SK-MEL-5 (cell line): ENCODE measurements around the gene DTNB. TPM values are rescaled to one million over a fixed set of nuclear protein-coding genes. Genes with fewer than 3 reads are reported as not detected.
A peak's percentile ranks its signal among the peaks of the same experiment; 100 is the strongest.
"Not testable (repeated sequence)": the region's sequence is repeated elsewhere in the genome, so short reads cannot be mapped to it uniquely, and the experiment has no call there.

ENCODE experiments used
- DNase-seq: peaks from one replicate; pipeline ENCODE4 v3.0.0-alpha.2; 2016; ENCODE audit warnings: low read depth, low spot score
- in situ Hi-C: cut with HindIII; loops from 2 replicates; pipeline ENCODE4 v1.10.0; 2016; ENCODE audit warnings: low sequenced_read_pairs, high pct_unique_total_duplicates, low pct_unique_long_range_greater_than_20kb
- total RNA-seq: library from RNA; depleted of rRNA; stranded (reverse); fragments of >200 nt; shearing (Covaris generic); gene quantifications from 2 replicates; pipeline ENCODE4 v1.2.3, GENCODE V29; 2014

DTNB gene
- total RNA-seq, 1 experiment from 2014 or later = 19.9 TPM

DNA sequence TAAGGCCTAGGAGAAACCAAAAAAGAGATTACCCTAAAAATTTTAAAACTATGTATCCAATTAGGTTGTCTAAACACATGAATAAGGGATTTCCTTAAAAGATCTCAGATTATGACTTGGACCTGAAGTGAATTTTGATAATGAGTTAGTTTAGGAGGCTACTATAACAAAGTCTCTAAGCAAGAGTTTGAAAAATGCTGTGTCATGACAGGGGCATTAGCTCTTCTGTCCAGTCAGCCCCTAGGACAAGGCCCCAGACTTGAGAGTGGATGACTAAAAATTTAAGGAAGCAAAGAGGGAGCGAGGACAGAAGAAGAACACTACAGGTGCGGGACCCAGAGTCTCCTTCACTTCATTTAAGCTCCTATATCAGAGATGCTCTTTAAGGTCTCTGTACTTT is 135.9 kb downstream of the DTNB start:
- in situ Hi-C loops = no loop called here
- DNase-seq = no peak

DNA sequence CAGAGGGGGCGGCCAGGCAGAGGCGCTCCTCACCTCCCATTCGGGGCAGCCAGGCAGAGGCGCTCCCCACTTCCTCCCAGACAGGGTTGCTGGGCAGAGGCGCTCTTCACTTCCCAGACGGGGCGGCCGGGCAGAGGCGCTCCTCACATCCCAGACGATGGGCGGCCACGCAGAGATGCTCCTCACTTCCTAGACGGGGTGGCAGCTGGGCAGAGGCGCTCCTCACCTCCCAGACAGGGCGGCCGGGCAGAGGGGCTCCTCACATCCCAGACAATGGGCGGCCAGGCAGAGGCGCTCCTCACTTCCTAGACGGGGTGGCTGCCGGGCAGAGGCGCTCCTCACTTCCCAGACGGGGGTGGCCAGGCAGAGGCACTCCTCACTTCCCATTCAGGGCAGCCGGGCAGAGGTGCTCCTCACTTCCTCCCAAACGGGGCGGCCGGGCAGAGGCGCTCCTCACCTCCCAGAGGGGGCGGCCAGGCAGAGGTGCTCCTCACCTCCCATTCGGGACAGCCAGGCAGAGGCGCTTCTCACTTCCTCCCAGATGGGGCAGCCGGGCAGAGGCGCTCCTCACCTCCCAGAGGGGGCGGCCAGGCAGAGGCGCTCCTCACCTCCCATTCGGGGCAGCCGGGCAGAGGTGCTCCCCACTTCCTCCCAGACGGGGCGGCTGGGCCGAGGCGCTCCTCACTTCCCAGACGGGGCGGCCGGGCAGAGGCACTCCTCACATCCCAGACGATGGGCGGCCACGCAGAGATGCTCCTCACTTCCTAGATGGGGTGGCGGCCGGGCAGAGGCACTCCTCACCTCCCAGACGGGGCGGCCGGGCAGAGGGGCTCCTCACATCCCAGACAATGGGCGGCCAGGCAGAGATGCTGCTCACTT is 137.7 kb downstream of the DTNB start:
- in situ Hi-C loops, DNase-seq: not testable (repeated sequence)

DNA sequence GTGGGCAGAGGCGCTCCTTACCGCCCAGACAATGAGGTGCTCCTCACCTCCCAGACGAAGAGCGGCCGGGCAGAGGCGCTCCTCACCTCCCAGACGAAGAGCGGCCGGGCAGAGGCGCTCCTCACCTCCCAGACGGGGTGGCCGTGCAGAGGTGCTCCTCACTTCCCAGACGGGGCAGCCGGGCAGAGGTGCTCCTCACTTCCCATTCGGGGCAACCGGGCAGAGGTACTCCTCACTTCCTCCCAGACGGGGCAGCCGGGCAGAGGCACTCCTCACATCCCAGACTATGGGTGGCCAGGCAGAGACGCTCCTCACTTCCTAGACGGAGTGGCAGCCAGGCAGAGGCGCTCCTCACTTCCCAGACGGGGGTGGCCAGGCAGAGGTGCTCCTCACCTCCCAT is 138.4 kb downstream of the DTNB start:
- in situ Hi-C loops, DNase-seq: not testable (repeated sequence)

- DNase-seq = no peak
- in situ Hi-C loops = no loop called here
Measured at GRCh38 chr2:25534455-25534854, 138.9 kb downstream of the DTNB start.

DNA sequence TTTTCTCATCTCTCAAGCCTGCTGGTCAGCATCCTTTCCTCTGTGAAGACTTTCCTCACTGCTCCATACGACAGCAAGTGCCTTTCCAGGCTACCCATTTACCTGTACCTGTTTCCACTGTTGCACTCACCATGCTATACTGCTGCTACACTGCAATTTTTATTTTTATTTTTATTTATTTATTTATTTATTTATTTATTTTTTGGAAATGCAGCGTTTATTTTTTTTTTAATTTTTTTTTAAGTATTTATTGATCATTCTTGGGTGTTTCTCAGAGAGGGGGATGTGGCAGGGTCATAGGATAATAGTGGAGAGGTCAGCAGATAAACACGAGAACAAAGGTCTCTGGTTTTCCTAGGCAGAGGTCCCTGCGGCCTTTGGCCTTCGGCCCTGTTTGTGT is 139.6 kb downstream of the DTNB start:
- in situ Hi-C loops, DNase-seq: not testable (repeated sequence)

GRCh38 chr2:25532521-25532920 is 140.9 kb downstream of the DTNB start:
- in situ Hi-C loops = no loop called here
- no peak for DNase-seq

GRCh38 chr2:25529034-25529433 is 144.3 kb downstream of the DTNB start:
- in situ Hi-C loops = no loop called here
- peak; percentile 95 for DNase-seq

GRCh38 chr2:25528173-25528572 is 145.2 kb downstream of the DTNB start:
- in situ Hi-C loops = no loop called here
- DNase-seq = peak; percentile 94

DNA sequence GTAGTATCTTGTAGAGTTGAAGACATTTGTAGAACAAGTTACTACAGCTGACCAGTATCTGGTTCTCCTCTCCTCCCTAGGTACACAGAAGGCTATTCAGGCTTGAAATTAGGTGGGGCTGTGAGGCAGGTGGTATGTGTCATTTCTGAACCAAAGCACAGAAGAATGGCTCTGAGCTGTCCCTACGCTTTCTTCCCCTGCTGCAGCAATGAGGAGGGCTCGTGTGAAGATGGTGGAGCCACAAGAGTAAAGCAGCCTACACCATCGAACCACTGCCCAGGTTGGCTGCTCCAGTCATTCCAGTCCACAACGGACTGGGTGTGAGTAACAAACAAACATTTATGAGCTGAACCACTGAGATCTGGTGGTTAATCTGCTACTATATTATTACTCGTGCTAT is 148.9 kb downstream of the DTNB start:
- in situ Hi-C loops = no loop called here
- no peak for DNase-seq

GRCh38 chr2:25523060-25523459 is 150.3 kb downstream of the DTNB start:
- in situ Hi-C loops = no loop called here
- DNase-seq = no peak

- DNase-seq = peak; percentile 94
- in situ Hi-C loops = no loop called here
Measured at GRCh38 chr2:25521665-25522387, 151.6 kb downstream of the DTNB start.

DNA sequence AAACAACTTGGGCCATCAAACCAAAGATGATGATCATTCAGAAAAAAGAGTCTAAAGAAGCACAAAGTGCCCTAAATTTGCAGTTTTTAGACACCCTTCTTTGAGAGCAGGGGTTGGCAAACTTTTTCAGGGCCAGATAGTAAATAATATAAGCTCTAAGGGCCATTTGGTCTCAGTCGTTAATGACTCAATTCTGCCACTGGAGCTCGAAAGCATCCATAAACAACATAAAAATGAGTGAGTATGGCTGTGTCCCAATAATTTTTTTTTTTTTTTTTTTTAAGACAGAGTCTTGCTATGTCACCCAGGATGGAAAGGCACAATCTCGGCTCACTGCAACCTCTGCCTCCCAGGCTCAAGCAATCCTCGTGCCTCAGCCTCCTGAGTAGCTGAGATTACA is 152.3 kb downstream of the DTNB start:
- no peak for DNase-seq
- in situ Hi-C loops = no loop called here

DNA sequence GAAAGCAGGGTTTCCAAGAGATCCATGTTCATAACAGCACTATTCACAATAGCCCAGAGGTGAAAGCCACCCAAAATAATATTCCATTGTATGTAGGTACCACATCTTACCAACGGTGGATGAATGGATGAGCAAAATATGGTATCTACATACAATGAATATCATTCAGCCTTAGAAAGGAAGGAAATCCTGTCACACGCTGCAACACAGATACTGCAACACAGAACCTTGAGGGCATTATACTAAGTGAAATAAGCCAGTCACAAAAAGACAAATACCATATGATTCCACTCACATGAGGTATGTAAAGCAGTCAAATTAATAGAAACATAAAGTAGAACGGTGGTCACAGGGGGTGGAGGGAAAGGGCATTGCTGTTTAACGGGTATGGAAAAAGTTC is 155.7 kb downstream of the DTNB start:
- in situ Hi-C loops = no loop called here

DNA sequence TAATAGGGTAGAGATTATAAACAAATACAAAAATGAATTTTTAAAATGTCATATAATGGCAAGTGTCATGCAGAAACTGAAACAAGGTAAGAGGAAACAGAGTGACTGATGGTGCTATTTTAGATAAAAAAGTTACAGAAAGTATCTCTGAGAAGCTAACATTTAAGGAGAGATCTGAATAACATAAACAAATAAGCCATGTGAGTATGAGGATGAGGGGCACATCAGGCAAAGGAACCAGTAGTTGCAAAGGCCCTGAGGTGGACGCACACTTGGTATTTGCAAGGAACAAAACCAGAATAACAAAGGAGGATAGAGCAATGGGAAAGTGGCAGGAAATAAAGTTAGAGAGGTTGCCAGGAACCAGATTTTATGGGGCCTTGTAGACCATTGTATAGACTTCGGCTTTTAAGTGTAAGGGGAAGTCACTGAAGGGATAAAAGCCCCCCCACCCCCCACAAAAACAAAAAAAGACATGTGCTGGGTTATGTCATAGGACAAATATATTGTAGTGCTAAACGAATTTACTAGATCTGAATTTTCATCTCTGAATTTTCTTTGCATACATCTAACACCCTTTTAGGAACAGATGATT is 159.2 kb downstream of the DTNB start:
- in situ Hi-C loops = no loop called here
- no peak for DNase-seq

More for the DNA sequence above, 155.7 kb downstream of the DTNB start:
- DNase-seq = peak; percentile 100

GRCh38 chr2:25512707-25513106 is 160.7 kb downstream of the DTNB start:
- in situ Hi-C loops = no loop called here
- no peak for DNase-seq

DNA sequence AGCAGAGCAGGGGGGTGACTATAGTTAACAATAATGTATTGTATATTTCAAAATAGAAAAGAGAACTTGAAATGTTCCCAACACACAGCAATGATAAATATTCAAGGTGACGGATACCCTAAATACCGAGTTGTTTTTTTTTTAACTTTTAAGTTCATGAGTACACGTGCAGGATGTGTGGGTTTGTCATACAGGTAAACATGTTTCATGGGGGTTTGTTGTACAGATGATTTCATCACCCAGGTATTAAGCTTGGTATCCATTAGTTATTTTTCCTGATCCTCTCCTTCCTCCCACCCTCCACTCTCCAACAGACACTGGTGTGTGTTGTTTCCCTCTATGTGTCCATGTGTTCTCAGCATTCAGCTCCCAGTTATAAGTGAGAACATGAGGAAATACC is 167.2 kb downstream of the DTNB start:
- in situ Hi-C loops = no loop called here
- no peak for DNase-seq

DNA sequence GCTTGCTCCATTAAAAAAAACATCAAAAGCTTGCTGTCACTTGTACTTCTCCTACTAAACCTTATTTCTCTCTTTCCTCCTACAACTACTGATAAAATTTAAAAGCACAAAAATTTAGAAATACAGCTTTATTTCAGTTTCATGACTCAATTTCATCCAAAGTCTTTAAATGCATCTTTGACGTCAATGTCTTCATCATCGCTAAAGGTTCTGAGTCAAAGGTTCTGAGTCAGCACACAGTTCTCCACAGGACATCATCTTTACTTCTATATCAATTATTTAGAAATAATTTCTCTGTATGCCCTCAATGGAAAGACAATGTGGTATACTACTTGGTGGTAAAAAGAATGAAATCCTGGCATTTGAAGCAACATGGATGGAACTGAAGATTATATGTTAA is 167.8 kb downstream of the DTNB start:
- in situ Hi-C loops = no loop called here
- no peak for DNase-seq

GRCh38 chr2:25505182-25505581 is 168.2 kb downstream of the DTNB start:
- DNase-seq = no peak
- in situ Hi-C loops = no loop called here
